Peyer's patch (tissue), 4 donors: ENCODE results near the gene POF1B.

Experiments used
- CTCF ChIP-seq, 6 experiments: fragments of 450-650 bp in 4 of 6; fragments of 200-600 bp in 2 of 6; sonication (generic) in 1 of 6; IDR thresholded peaks; one replicate each; pipeline ENCODE4 v1.5.1; 2017 to 2019; ENCODE audit warnings: antibody characterized with exemption in 6 of 6, mild to moderate bottlenecking in 3 of 6, moderate library complexity in 1 of 6
- POLR2A ChIP-seq, 2 donors: fragments of 450-650 bp; IDR thresholded peaks; one replicate each; pipeline ENCODE4 v1.5.1; 2017; ENCODE audit warnings: antibody characterized with exemption in 2 of 2, mild to moderate bottlenecking in 2 of 2, moderate library complexity in 2 of 2

GRCh38 chrX:85243155-85243554 lies 136.3 kb downstream of the POF1B start:
- TF ChIP-seq POLR2A (IDR thresholded peaks at IDR 0.05) = no peak
- TF ChIP-seq CTCF (IDR thresholded peaks at IDR 0.05) = no peak
